ENCODE measurements around the gene KRTAP10-1.
"Not testable (repeated sequence)": the region's sequence is repeated elsewhere in the genome, so short reads cannot be mapped to it uniquely, and the experiment has no call there.

KRTAP10-1 gene

GRCh38 chr21:44566403-44566802, 26.4 kb upstream of the KRTAP10-1 start:
- Mint-ChIP-seq H3K9me3 (peaks cover 27% of the 10 kb centered on the region), H3K27me3 (ENCODE audit: low read depth, poor library complexity) (peaks cover 29% of the 10 kb centered on the region), H3K36me3 (ENCODE audit: low read depth) (no peaks in the 10 kb centered on the region), H3K27ac (no peak overlapping the region), H3K4me1 (no peaks in the 10 kb centered on the region), H3K4me3 (no peak overlapping the region)
- DNase-seq: no peak
- no peak for TF ChIP-seq CTCF (IDR thresholded peaks at IDR 0.05)

GRCh38 chr21:44564886-44565598, 25.0 kb upstream of the KRTAP10-1 start:
- Mint-ChIP-seq H3K27me3 (ENCODE audit: low read depth, poor library complexity) (peaks cover 23% of the 10 kb centered on the region), H3K4me1 (no peaks in the 10 kb centered on the region), H3K9me3 (peaks cover 28% of the 10 kb centered on the region), H3K27ac (no peak overlapping the region), H3K36me3 (ENCODE audit: low read depth) (no peaks in the 10 kb centered on the region), H3K4me3 (no peak overlapping the region)
- no peak for DNase-seq
- no peak for TF ChIP-seq CTCF (IDR thresholded peaks at IDR 0.05)

GRCh38 chr21:44564099-44564498, 24.1 kb upstream of the KRTAP10-1 start:
- Mint-ChIP-seq H3K9me3 (peaks cover 28% of the 10 kb centered on the region), H3K4me1 (no peaks in the 10 kb centered on the region), H3K27me3 (ENCODE audit: low read depth, poor library complexity) (peaks cover 23% of the 10 kb centered on the region), H3K27ac (no peak overlapping the region), H3K36me3 (ENCODE audit: low read depth) (no peaks in the 10 kb centered on the region), H3K4me3 (no peak overlapping the region)
- no peak for DNase-seq
- TF ChIP-seq CTCF (IDR thresholded peaks at IDR 0.05): no peak

GRCh38 chr21:44558695-44559094, 18.7 kb upstream of the KRTAP10-1 start, which contains the start of gene KRTAP10-3:
Gene KRTAP10-3 (minus strand): TSS chr21:44558795. CDS start chr21:44558715, 80 bp downstream.
- Mint-ChIP-seq H3K4me3 (no peak within 1 kb of the TSS), H3K36me3 (ENCODE audit: low read depth) (no peaks in the 10 kb centered on the region), H3K27ac (no peak within 1 kb of the TSS), H3K9me3 (peaks cover 31% of the 10 kb centered on the region), H3K4me1 (peaks cover 22% of the 10 kb centered on the region), H3K27me3 (ENCODE audit: low read depth, poor library complexity) (peaks cover 17% of the 10 kb centered on the region)
- TF ChIP-seq CTCF (IDR thresholded peaks at IDR 0.05): no peak
- no peak for DNase-seq

GRCh38 chr21:44558329-44558675, 18.3 kb upstream of the KRTAP10-1 start:
- H3K36me3 Mint-ChIP-seq (ENCODE audit: low read depth); DNase-seq; H3K27ac Mint-ChIP-seq; H3K4me3 Mint-ChIP-seq: not testable (repeated sequence)
- peaks cover 17% of the 10 kb centered on the region for H3K27me3 Mint-ChIP-seq (ENCODE audit: low read depth, poor library complexity)
- peaks cover 31% of the 10 kb centered on the region for H3K9me3 Mint-ChIP-seq
- peaks cover 22% of the 10 kb centered on the region for H3K4me1 Mint-ChIP-seq

- Mint-ChIP-seq H3K27me3 (ENCODE audit: low read depth, poor library complexity) (peaks cover 15% of the 10 kb centered on the region), H3K9me3 (peaks cover 31% of the 10 kb centered on the region), H3K27ac (no peak overlapping the region), H3K4me1 (peaks cover 22% of the 10 kb centered on the region), H3K36me3 (ENCODE audit: low read depth) (no peaks in the 10 kb centered on the region), H3K4me3 (no peak overlapping the region)
- no peak for TF ChIP-seq CTCF (IDR thresholded peaks at IDR 0.05)
- no peak for DNase-seq
These were observed 17.7 kb upstream of the KRTAP10-1 start for GRCh38 chr21:44557491-44558328.
